K562 (cell line): ENCODE data around the gene ADARB2.

Experiments used
- MEIS2 ChIP-seq: fragments of 450-650 bp; IDR thresholded peaks from 2 replicates; pipeline ENCODE4 v1.6.1; 2014; ENCODE audit warnings: mild to moderate bottlenecking; ENCODE audit not compliant: partially characterized antibody
- TF ChIP-seq, protein P1 (sequence below): sonication (generic); formaldehyde crosslinking; IDR thresholded peaks from 2 replicates; pipeline ENCODE4 v1.8.0; 2022; ENCODE audit warnings: mild to moderate bottlenecking, missing genetic modification reagents
- TF ChIP-seq, protein P2 (sequence below), 3 experiments: IDR thresholded peaks in 2 of 3; conservative IDR thresholded peaks in 1 of 3; 2 replicates each; pipeline ENCODE4 v1.5.1; 2011 to 2012; ENCODE audit warnings: low read length in 3 of 3, mild to moderate bottlenecking in 3 of 3, control low read depth in 2 of 3, improper control_type of control experiment in 1 of 3, inconsistent platforms in 1 of 3, low read depth in 1 of 3, mixed read lengths in 1 of 3, moderate library complexity in 1 of 3; ENCODE audit not compliant: insufficient read depth in 2 of 3

DNA sequence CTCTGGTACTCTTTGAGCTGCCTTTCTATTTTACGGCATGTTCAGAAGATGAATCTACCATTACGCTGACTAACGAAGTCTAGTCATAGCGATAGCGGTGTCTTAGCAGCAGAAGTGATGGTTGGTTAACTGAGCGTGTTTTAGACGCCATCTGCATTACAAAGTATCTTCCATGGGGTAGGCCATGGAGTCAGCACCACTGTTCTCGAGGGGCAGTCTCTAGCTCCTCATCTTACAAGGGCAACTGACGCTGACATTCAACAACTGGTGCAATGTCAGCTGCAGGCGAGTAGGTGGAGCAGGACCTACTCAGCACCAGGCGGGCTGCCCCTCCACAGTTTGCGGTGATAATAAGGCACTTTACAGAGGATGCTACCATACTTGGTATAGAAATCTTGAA, 88.7 kb downstream of the ADARB2 start:
- TF ChIP-seq, protein P1, sequence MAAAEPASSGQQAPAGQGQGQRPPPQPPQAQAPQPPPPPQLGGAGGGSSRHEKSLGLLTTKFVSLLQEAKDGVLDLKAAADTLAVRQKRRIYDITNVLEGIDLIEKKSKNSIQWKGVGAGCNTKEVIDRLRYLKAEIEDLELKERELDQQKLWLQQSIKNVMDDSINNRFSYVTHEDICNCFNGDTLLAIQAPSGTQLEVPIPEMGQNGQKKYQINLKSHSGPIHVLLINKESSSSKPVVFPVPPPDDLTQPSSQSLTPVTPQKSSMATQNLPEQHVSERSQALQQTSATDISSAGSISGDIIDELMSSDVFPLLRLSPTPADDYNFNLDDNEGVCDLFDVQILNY (CRISPR knock-in tag): no peak
- TF ChIP-seq, protein P2, sequence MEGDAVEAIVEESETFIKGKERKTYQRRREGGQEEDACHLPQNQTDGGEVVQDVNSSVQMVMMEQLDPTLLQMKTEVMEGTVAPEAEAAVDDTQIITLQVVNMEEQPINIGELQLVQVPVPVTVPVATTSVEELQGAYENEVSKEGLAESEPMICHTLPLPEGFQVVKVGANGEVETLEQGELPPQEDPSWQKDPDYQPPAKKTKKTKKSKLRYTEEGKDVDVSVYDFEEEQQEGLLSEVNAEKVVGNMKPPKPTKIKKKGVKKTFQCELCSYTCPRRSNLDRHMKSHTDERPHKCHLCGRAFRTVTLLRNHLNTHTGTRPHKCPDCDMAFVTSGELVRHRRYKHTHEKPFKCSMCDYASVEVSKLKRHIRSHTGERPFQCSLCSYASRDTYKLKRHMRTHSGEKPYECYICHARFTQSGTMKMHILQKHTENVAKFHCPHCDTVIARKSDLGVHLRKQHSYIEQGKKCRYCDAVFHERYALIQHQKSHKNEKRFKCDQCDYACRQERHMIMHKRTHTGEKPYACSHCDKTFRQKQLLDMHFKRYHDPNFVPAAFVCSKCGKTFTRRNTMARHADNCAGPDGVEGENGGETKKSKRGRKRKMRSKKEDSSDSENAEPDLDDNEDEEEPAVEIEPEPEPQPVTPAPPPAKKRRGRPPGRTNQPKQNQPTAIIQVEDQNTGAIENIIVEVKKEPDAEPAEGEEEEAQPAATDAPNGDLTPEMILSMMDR (IDR thresholded peaks at IDR 0.05 in 2 of 3, conservative IDR thresholded peaks at IDR 0.05 in 1 of 3; ENCODE audit: insufficient read depth in 2 of 3, low read depth in 1 of 3, low read length in 3 of 3): no peak
- TF ChIP-seq MEIS2: no peak
